HepG2 (cell line): ENCODE measurements around the gene DDX60. TPM values are rescaled to one million over a fixed set of nuclear protein-coding genes. Genes with fewer than 3 reads are reported as not detected.

Experiments used
- ATAC-seq: fragments of 200-7000 bp; cut with Tn5 transposase; 3 replicates; pipeline ENCODE4 v1.9.1; 2020; ENCODE audit warnings: mild to moderate bottlenecking, moderate library complexity
- BruUV-seq: library from RNA; stranded (reverse); fragments of 400-500 nt; replicated peaks from 2 replicates; lab custom pipeline; 2021; lab: Mats Ljungman, UMichigan
- CTCF ChIA-PET: fragments of 300-600 bp; formaldehyde crosslinking; extraction: SDS; loops from one replicate; lab custom pipeline; 2021; ENCODE audit warnings: low total read pairs, inconsistent platforms, low intra/inter-chr PET ratio; lab: Yijun Ruan, JAX
- POLR2A ChIA-PET: fragments of 350-600 bp; sonication (Branson Sonifier 250); formaldehyde crosslinking; loops from one replicate; lab custom pipeline; 2020; ENCODE audit warnings: antibody characterized with exemption, inconsistent platforms; lab: Yijun Ruan, JAX
- DNase-seq: peaks from one replicate; pipeline ENCODE4 v3.0.0-alpha.2; 2015; ENCODE audit warnings: low spot score
- FAIRE-seq: peaks from 3 replicates; lab custom pipeline; 2011; peaks lifted over from hg19 to GRCh38; lab: Jason Lieb, UNC
- H2AFZ ChIP-seq: one replicate; pipeline ENCODE4 v1.6.1; 2011; ENCODE audit warnings: low read length, inconsistent platforms
- H3K27ac ChIP-seq: fragments of 300-600 bp; 3 replicates; pipeline ENCODE4 v1.8.0; 2011; ENCODE audit warnings: mixed run types, mild to moderate bottlenecking, mixed read lengths, low read length, inconsistent platforms; ENCODE audit not compliant: insufficient read depth; ENCODE audit errors: extremely low read length
- H3K27me3 ChIP-seq, 2 experiments: fragments of 200-600 bp in 1 of 2; 2 replicates in 1 of 2; 3 replicates in 1 of 2; pipeline versions ENCODE4 v1.6.0 to v1.8.0; 2011; ENCODE audit warnings: low read length in 2 of 2, mild to moderate bottlenecking in 2 of 2, moderate library complexity in 2 of 2, inconsistent platforms in 1 of 2; ENCODE audit not compliant: insufficient read depth in 2 of 2, control insufficient read depth in 1 of 2
- H3K36me3 ChIP-seq, 2 experiments: fragments of 200-600 bp in 1 of 2; replicated peaks in 1 of 2; 2 replicates in 1 of 2; 3 replicates in 1 of 2; pipeline versions ENCODE4 v1.5.1 to v1.8.0; 2011; ENCODE audit warnings: low read length in 2 of 2, inconsistent platforms in 1 of 2; ENCODE audit not compliant: insufficient read depth in 2 of 2, control insufficient read depth in 1 of 2
- H3K4me1 ChIP-seq: 2 replicates; pipeline ENCODE4 v1.5.1; 2012; ENCODE audit warnings: low read length, inconsistent platforms; ENCODE audit not compliant: insufficient read depth
- H3K4me2 ChIP-seq: 2 replicates; pipeline ENCODE4 v1.6.0; 2011; ENCODE audit warnings: low read depth, low read length, inconsistent platforms
- H3K4me3 ChIP-seq, 3 experiments: fragments of 200-600 bp in 1 of 3; sonication (generic), shearing (Covaris generic) in 1 of 3; replicated peaks in 1 of 3; 2 replicates each; pipeline ENCODE4 v1.5.1; 2011 to 2016; ENCODE audit warnings: low read length in 3 of 3, inconsistent platforms in 2 of 3, low read depth in 2 of 3, mild to moderate bottlenecking in 2 of 3, control low read depth in 1 of 3, mixed read lengths in 1 of 3; ENCODE audit not compliant: insufficient read depth in 1 of 3
- H3K79me2 ChIP-seq: one replicate; pipeline ENCODE4 v1.6.1; 2011; ENCODE audit warnings: low read length, inconsistent platforms; ENCODE audit not compliant: insufficient read depth
- H3K9ac ChIP-seq: 2 replicates; pipeline ENCODE4 v1.6.0; 2011; ENCODE audit warnings: mild to moderate bottlenecking, low read depth, low read length, inconsistent platforms; ENCODE audit not compliant: insufficient read depth
- H3K9me3 ChIP-seq: 2 replicates; pipeline ENCODE4 v1.5.1; 2012; ENCODE audit warnings: mild to moderate bottlenecking, low read length
- H4K20me1 ChIP-seq: 2 replicates; pipeline ENCODE4 v1.6.0; 2011; ENCODE audit warnings: inconsistent platforms, mild to moderate bottlenecking, low read length, moderate library complexity; ENCODE audit not compliant: insufficient read depth
- CENPBD1 ChIP-seq: sonication (generic); formaldehyde crosslinking; IDR thresholded peaks from 2 replicates; pipeline ENCODE4 v1.8.0; 2022; ENCODE audit warnings: missing genetic modification reagents, low read depth, mild to moderate bottlenecking, borderline replicate concordance
- FOXP4 ChIP-seq: sonication (generic); formaldehyde crosslinking; IDR thresholded peaks from 2 replicates; pipeline ENCODE4 v1.4.0; 2020; ENCODE audit warnings: missing genetic modification reagents
- HIVEP1 ChIP-seq: sonication (generic); formaldehyde crosslinking; IDR thresholded peaks from 2 replicates; pipeline ENCODE4 v1.4.0; 2020; ENCODE audit warnings: mild to moderate bottlenecking, missing genetic modification reagents
- JDP2 ChIP-seq: sonication (generic); formaldehyde crosslinking; IDR thresholded peaks from 2 replicates; pipeline ENCODE4 v1.8.1; 2022; ENCODE audit warnings: missing genetic modification reagents, borderline replicate concordance
- MAFK ChIP-seq, 2 experiments: IDR thresholded peaks in 1 of 2; conservative IDR thresholded peaks in 1 of 2; 2 replicates each; pipeline ENCODE4 v1.6.1; 2011; ENCODE audit warnings: improper control_type of control experiment in 2 of 2, low read length in 2 of 2
- NFKB2 ChIP-seq: sonication (generic); formaldehyde crosslinking; IDR thresholded peaks from 2 replicates; pipeline ENCODE4 v1.4.0; 2020; ENCODE audit warnings: missing genetic modification reagents, borderline replicate concordance
- PRDM4 ChIP-seq: sonication (generic); formaldehyde crosslinking; IDR thresholded peaks from 2 replicates; pipeline ENCODE4 v1.9.0; 2021; ENCODE audit warnings: missing genetic modification reagents, borderline replicate concordance
- RBM39 ChIP-seq: fragments of 200-400 bp; formaldehyde crosslinking; IDR thresholded peaks from one replicate; pipeline ENCODE4 v1.6.1; 2018; ENCODE audit warnings: antibody characterized with exemption, mild to moderate bottlenecking, low read depth, low read length; ENCODE audit not compliant: poor library complexity, severe bottlenecking
- SIX1 ChIP-seq: sonication (generic); formaldehyde crosslinking; IDR thresholded peaks from 2 replicates; pipeline ENCODE4 v1.4.0; 2020; ENCODE audit warnings: missing genetic modification reagents, borderline replicate concordance
- SMYD3 ChIP-seq: sonication (generic); formaldehyde crosslinking; IDR thresholded peaks from 2 replicates; pipeline ENCODE4 v1.8.1; 2023; ENCODE audit warnings: mild to moderate bottlenecking, missing genetic modification reagents
- THAP11 ChIP-seq: IDR thresholded peaks from 2 replicates; pipeline ENCODE4 v1.6.1; 2016; ENCODE audit warnings: missing biosample characterization, missing genetic modification reagents
- THAP9 ChIP-seq: sonication (generic); formaldehyde crosslinking; IDR thresholded peaks from 2 replicates; pipeline ENCODE4; 2020; ENCODE audit warnings: missing genetic modification reagents, mild to moderate bottlenecking, borderline replicate concordance
- THYN1 ChIP-seq: sonication (generic); formaldehyde crosslinking; IDR thresholded peaks from 2 replicates; pipeline ENCODE4 v1.8.1; 2023; ENCODE audit warnings: low read depth, mild to moderate bottlenecking, moderate library complexity, missing genetic modification reagents, borderline replicate concordance
- ZC3H4 ChIP-seq: sonication (generic); formaldehyde crosslinking; IDR thresholded peaks from 2 replicates; pipeline ENCODE4 v1.4.0; 2020; ENCODE audit warnings: missing genetic modification reagents, borderline replicate concordance
- ZFP62 ChIP-seq: sonication (generic); formaldehyde crosslinking; IDR thresholded peaks from 2 replicates; pipeline ENCODE4 v1.4.0; 2020; ENCODE audit warnings: missing genetic modification reagents
- ZNF550 ChIP-seq: sonication (generic); formaldehyde crosslinking; IDR thresholded peaks from 2 replicates; pipeline ENCODE4 v1.4.0; 2020; ENCODE audit warnings: mild to moderate bottlenecking, missing genetic modification reagents, borderline replicate concordance
- WGBS: methylation state at CpG from one replicate; pipeline ENCODE4 v1.1.6; 2017; ENCODE audit warnings: low lambda C conversion rate; 5-methylcytosine and 5-hydroxymethylcytosine counted together
- in situ Hi-C: cut with HindIII; loops from 2 replicates; pipeline ENCODE4 v1.10.0; 2017; ENCODE audit warnings: low pct_unique_long_range_greater_than_20kb; ENCODE audit not compliant: extremely low pct_ligation_motif_present
- intact Hi-C: fragments of 100-400 bp; cut with micrococcal nuclease; formaldehyde crosslinking; loops from one replicate; pipeline ENCODE4 v1.10.0; 2022; ENCODE audit not compliant: unreplicated experiment
- polyA plus RNA-seq, 8 experiments: library from polyadenylated mRNA; depleted of rRNA in 3 of 8; stranded (reverse) in 7 of 8; unstranded in 1 of 8; fragments of >200 nt; fragmentation: Illumina TruSeq in 4 of 8; extraction: Trizol in 4 of 8; gene quantifications; 2 replicates each; pipeline versions ENCODE4 v1.2.1 to v1.2.3, GENCODE V29; 2011 to 2016; ENCODE audit warnings: low read depth in 4 of 8, missing spikeins in 1 of 8, mixed read lengths in 1 of 8; ENCODE audit not compliant: insufficient read depth in 1 of 8
- total RNA-seq, 5 experiments: library from RNA; depleted of rRNA; stranded (reverse); fragments of >200 nt; fragmentation: Illumina TruSeq; extraction: Trizol; gene quantifications; 2 replicates each; pipeline ENCODE4 v1.2.3, GENCODE V29; 2016; ENCODE audit warnings: low read depth in 1 of 5

DDX60 gene
- total and polyA plus RNA-seq, 2 of the 13 experiments (the other 11 are each of a cell fraction or from before 2014, with no cell fraction given): 0.35 TPM; not detected in 1

GRCh38 chr4:168265327-168265726 is 53.2 kb downstream of the DDX60 start (continued):
- no peak for TF ChIP-seq ZNF550 (CRISPR knock-in tag)
- no peak for TF ChIP-seq ZC3H4 (CRISPR knock-in tag)
- TF ChIP-seq SMYD3 (CRISPR knock-in tag): no peak
- TF ChIP-seq FOXP4 (CRISPR knock-in tag): no peak
- TF ChIP-seq NFKB2 (CRISPR knock-in tag): no peak
- no peak for TF ChIP-seq HIVEP1 (CRISPR knock-in tag)
- TF ChIP-seq, all 625 proteins: peak for 0

GRCh38 chr4:168264903-168265302 is 53.6 kb downstream of the DDX60 start:
- intact Hi-C loops: no loop called here
- POLR2A ChIA-PET: no interaction called here
- CTCF ChIA-PET: no interaction called here
- Histone ChIP-seq H3K79me2 (no peaks in the 10 kb centered on the region), H2AFZ (no peak overlapping the region), H3K9ac (no peak overlapping the region), H3K27me3 (no peaks in the 10 kb centered on the region), H3K9me3 (no peaks in the 10 kb centered on the region), H4K20me1 (no peaks in the 10 kb centered on the region), H3K36me3 (no peaks in the 10 kb centered on the region), H3K27ac (no peak overlapping the region), H3K4me1 (no peaks in the 10 kb centered on the region), H3K4me3 (no peak overlapping the region), H3K4me2 (no peak overlapping the region)
- FAIRE-seq (no peak), DNase-seq (no peak), ATAC-seq (no peak)
- BruUV-seq: no TSS peak
- in situ Hi-C loops: no loop called here
- 0% methylated on average over 3 of the region's 3 CpGs for WGBS
- TF ChIP-seq PRDM4 (CRISPR knock-in tag): no peak
- no peak for TF ChIP-seq SIX1
- no peak for TF ChIP-seq THYN1 (CRISPR knock-in tag)
- no peak for TF ChIP-seq JDP2
- no peak for TF ChIP-seq RBM39
- no peak for TF ChIP-seq THAP9 (CRISPR knock-in tag)
- no peak for TF ChIP-seq THAP11 (CRISPR knock-in tag)
- no peak for TF ChIP-seq ZFP62
- TF ChIP-seq MAFK (conservative IDR thresholded peaks at IDR 0.05 in 1 of 2, IDR thresholded peaks at IDR 0.05 in 1 of 2; ENCODE audit: low read length in 2 of 2): no peak
- no peak for TF ChIP-seq CENPBD1 (CRISPR knock-in tag)
